Endothelial cell of umbilical vein (primary cell): Measurements from ENCODE around the gene SMTNL2. TPM values are rescaled to one million over a fixed set of nuclear protein-coding genes. Genes with fewer than 3 reads are reported as not detected.

ENCODE experiments used
- BruUV-seq: library from RNA; stranded (reverse); fragments of 400-500 nt; replicated peaks from 2 replicates; lab custom pipeline; 2021; lab: Mats Ljungman, UMichigan
- CTCF ChIA-PET: fragments of 300-600, 350-600 bp; sonication (Branson Sonifier 250); formaldehyde crosslinking; loops from one replicate; lab custom pipeline; 2021; ENCODE audit warnings: antibody characterized with exemption, inconsistent platforms; lab: Charles Lee
- POLR2A ChIA-PET: fragments of 300-600, 350-600 bp; sonication (Branson Sonifier 250); formaldehyde crosslinking; loops from one replicate; lab custom pipeline; 2021; ENCODE audit warnings: antibody characterized with exemption, inconsistent platforms; lab: Charles Lee
- DNase-seq: peaks from one replicate; pipeline ENCODE4 v3.0.0-alpha.2; 2011; ENCODE audit warnings: low read depth, low spot score
- FAIRE-seq: peaks from 2 replicates; lab custom pipeline; 2011; peaks lifted over from hg19 to GRCh38; lab: Jason Lieb, UNC
- H2AFZ ChIP-seq: 2 replicates; pipeline ENCODE4 v1.6.0; 2012; ENCODE audit warnings: low read depth, low read length, control low read depth, inconsistent platforms
- H3K27ac ChIP-seq: 2 replicates; pipeline ENCODE4 v1.5.1; 2011; ENCODE audit warnings: low read depth, mild to moderate bottlenecking, control low read depth, low read length, moderate library complexity; ENCODE audit not compliant: insufficient read depth
- H3K27me3 ChIP-seq, 2 experiments: 2 replicates each; pipeline versions ENCODE4 v1.6.0 to v1.6.1; 2011; ENCODE audit warnings: low read length in 2 of 2, mixed read lengths in 1 of 2; ENCODE audit not compliant: control insufficient read depth in 2 of 2, insufficient read depth in 2 of 2
- H3K36me3 ChIP-seq, 2 experiments: 2 replicates in 1 of 2; 3 replicates in 1 of 2; pipeline ENCODE4 v1.5.1; 2011; ENCODE audit warnings: low read length in 2 of 2, mild to moderate bottlenecking in 1 of 2, moderate library complexity in 1 of 2; ENCODE audit not compliant: control insufficient read depth in 2 of 2, insufficient read depth in 2 of 2; ENCODE audit errors: extremely low read depth in 1 of 2
- H3K4me1 ChIP-seq: 3 replicates; pipeline ENCODE4 v1.5.1; 2011; ENCODE audit warnings: mild to moderate bottlenecking, low read length; ENCODE audit not compliant: control insufficient read depth, insufficient read depth; ENCODE audit errors: extremely low read depth
- H3K4me2 ChIP-seq: 2 replicates; pipeline ENCODE4 v1.6.1; 2011; ENCODE audit warnings: low read length, control low read depth, mixed read lengths; ENCODE audit not compliant: insufficient read depth
- H3K4me3 ChIP-seq, 3 experiments: fragments of 200-600 bp in 1 of 3; sonication (generic), shearing (Covaris generic) in 1 of 3; replicated peaks in 1 of 3; 2 replicates each; pipeline ENCODE4 v1.5.1; 2011 to 2016; ENCODE audit warnings: control low read depth in 3 of 3, low read length in 3 of 3, mild to moderate bottlenecking in 2 of 3, inconsistent platforms in 1 of 3, low read depth in 1 of 3, moderate library complexity in 1 of 3; ENCODE audit not compliant: insufficient read depth in 1 of 3
- H3K79me2 ChIP-seq: 2 replicates; pipeline ENCODE4 v1.6.0; 2012; ENCODE audit warnings: low read length, inconsistent platforms; ENCODE audit not compliant: control insufficient read depth, insufficient read depth
- H3K9ac ChIP-seq: replicated peaks from 2 replicates; pipeline ENCODE3; 2011; ENCODE audit warnings: low read length, control low read depth; ENCODE audit not compliant: insufficient read depth; ENCODE audit errors: extremely low read depth
- H3K9me1 ChIP-seq: replicated peaks from 3 replicates; pipeline ENCODE4 v1.6.0; 2011; ENCODE audit warnings: mild to moderate bottlenecking, low read length; ENCODE audit not compliant: control insufficient read depth, insufficient read depth; ENCODE audit errors: extremely low read depth
- H3K9me3 ChIP-seq: replicated peaks from 2 replicates; pipeline ENCODE4 v1.5.1; 2012; ENCODE audit warnings: low read length, inconsistent platforms; ENCODE audit not compliant: control insufficient read depth, insufficient read depth
- H4K20me1 ChIP-seq: replicated peaks from 2 replicates; pipeline ENCODE3; 2011; ENCODE audit warnings: mild to moderate bottlenecking, low read length; ENCODE audit not compliant: control insufficient read depth, insufficient read depth; ENCODE audit errors: extremely low read depth
- EZH2 ChIP-seq: IDR thresholded peaks from 2 replicates; pipeline ENCODE4 v1.6.1; 2012; ENCODE audit warnings: borderline replicate concordance, low read depth, mild to moderate bottlenecking, moderate library complexity, low read length, inconsistent platforms; ENCODE audit not compliant: severe bottlenecking
- FOS ChIP-seq: IDR thresholded peaks from 2 replicates; pipeline ENCODE4 v1.6.1; 2011; ENCODE audit warnings: mild to moderate bottlenecking, low read length, moderate library complexity, borderline replicate concordance; ENCODE audit not compliant: insufficient read depth
- GATA2 ChIP-seq: IDR thresholded peaks from 2 replicates; pipeline ENCODE4 v1.7.0; 2011; ENCODE audit warnings: low read depth, mild to moderate bottlenecking, moderate library complexity, mixed read lengths, low read length; ENCODE audit not compliant: insufficient read length, insufficient read depth
- JUN ChIP-seq: IDR thresholded peaks from 2 replicates; pipeline ENCODE4 v1.6.1; 2011; ENCODE audit warnings: borderline replicate concordance, low read depth; ENCODE audit not compliant: insufficient read length, insufficient read depth
- MAX ChIP-seq: IDR thresholded peaks from 2 replicates; pipeline ENCODE4 v1.6.1; 2011; ENCODE audit not compliant: insufficient read depth, insufficient read length
- MYC ChIP-seq: IDR thresholded peaks from one replicate; pipeline ENCODE4 v1.6.1; 2011; ENCODE audit warnings: mild to moderate bottlenecking, low read depth, low read length
- POLR2A ChIP-seq: IDR thresholded peaks from 2 replicates; pipeline ENCODE4 v1.6.1; 2012; ENCODE audit warnings: low read depth, mild to moderate bottlenecking, control low read depth, low read length
- POLR2AphosphoS5 ChIP-seq: IDR thresholded peaks from 2 replicates; pipeline ENCODE4 v1.6.1; 2012; ENCODE audit warnings: low read depth, mild to moderate bottlenecking, control low read depth, low read length, moderate library complexity; ENCODE audit not compliant: insufficient read depth
- dilution Hi-C: fragments of 300-500 bp; cut with MboI; formaldehyde crosslinking; loops from one replicate; pipeline ENCODE4 v1.15.0; 2019; ENCODE audit warnings: low sequenced_read_pairs; ENCODE audit not compliant: extremely low pct_ligation_motif_present
- intact Hi-C: fragments of 100-400 bp; cut with micrococcal nuclease; formaldehyde crosslinking; loops from one replicate; pipeline ENCODE4 v1.10.0; 2022
- polyA plus RNA-seq, 4 experiments: library from polyadenylated mRNA; depleted of rRNA in 3 of 4; stranded (reverse) in 3 of 4; unstranded in 1 of 4; fragments of >200 nt; gene quantifications; 2 replicates each; pipeline versions ENCODE4 v1.2.1 to v1.2.3, GENCODE V29; 2011 to 2012; ENCODE audit warnings: missing spikeins in 1 of 4
- total RNA-seq: library from RNA; stranded (reverse); gene quantifications from 2 replicates; pipeline ENCODE4 v1.2.3, GENCODE V29; 2021
- TF ChIP-seq, protein P1 (sequence below), 2 donors: IDR thresholded peaks; 1 replicate in 1 of 2; 2 replicates in 1 of 2; pipeline ENCODE4 v1.5.1; 2011; ENCODE audit warnings: low read length in 2 of 2, mild to moderate bottlenecking in 2 of 2, moderate library complexity in 2 of 2, control low read depth in 1 of 2, inconsistent platforms in 1 of 2, low read depth in 1 of 2; ENCODE audit not compliant: insufficient read depth in 1 of 2; ENCODE audit errors: extremely low read depth in 1 of 2

Gene SMTNL2
- total and polyA plus RNA-seq, 2 donors (not counting 3 experiments of a cell fraction or from before 2014, with no cell fraction given): not detected

DNA sequence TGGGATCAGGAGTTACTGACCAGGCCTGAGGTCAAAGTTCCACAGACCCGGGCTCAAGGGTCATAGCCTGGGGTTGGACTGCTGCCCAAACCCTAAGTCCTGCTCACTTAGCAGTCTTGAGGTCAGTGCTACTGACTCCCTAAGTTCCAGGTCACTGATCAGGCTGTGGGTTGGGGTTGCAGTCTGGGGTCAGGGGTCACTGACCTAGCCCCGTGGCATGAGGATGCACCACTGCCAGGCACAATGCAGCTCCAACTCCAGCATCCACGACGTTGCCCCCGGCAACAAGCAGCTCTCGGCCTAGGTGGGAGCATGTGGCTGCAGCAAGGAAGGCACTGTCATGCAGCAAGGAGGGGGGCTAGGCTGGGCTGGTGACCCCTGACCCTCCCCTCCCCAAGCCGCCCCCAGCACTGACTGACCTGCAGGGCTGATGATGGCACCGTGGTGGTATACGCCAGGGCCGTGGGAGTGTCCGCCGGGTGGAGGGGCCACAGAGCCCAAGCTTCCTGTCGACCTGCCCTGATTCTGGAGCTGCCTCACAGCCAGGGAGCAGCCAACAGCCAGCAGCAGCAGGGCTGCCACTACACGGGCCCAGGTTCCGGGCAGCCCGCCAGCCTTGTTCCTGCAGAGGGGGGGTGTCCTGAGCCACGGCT is 25.1 kb upstream of the SMTNL2 start:
- Histone ChIP-seq H3K27me3 (peaks cover 0 to 1% of the 10 kb centered on the region in 2 experiments), H3K36me3 (no peaks in the 10 kb centered on the region), H3K27ac (no peak overlapping the region), H4K20me1 (no peaks in the 10 kb centered on the region), H3K4me2 (no peak overlapping the region), H3K9me3 (no peaks in the 10 kb centered on the region), H3K9me1 (no peaks in the 10 kb centered on the region), H3K9ac (no peak overlapping the region), H2AFZ (no peak overlapping the region), H3K4me3 (no peak overlapping the region), H3K4me1 (peaks cover 9% of the 10 kb centered on the region), H3K79me2 (peaks cover 9% of the 10 kb centered on the region)
- BruUV-seq: no TSS peak
- intact Hi-C loops (no loop called here), dilution Hi-C loops (no loop called here)
- FAIRE-seq: no peak
- DNase-seq: no peak
- TF ChIP-seq JUN (no peak), GATA2 (no peak), POLR2A (no peak), POLR2AphosphoS5 (no peak), FOS (no peak), EZH2 (no peak), MYC (no peak), MAX (no peak)
- TF ChIP-seq, protein P1, sequence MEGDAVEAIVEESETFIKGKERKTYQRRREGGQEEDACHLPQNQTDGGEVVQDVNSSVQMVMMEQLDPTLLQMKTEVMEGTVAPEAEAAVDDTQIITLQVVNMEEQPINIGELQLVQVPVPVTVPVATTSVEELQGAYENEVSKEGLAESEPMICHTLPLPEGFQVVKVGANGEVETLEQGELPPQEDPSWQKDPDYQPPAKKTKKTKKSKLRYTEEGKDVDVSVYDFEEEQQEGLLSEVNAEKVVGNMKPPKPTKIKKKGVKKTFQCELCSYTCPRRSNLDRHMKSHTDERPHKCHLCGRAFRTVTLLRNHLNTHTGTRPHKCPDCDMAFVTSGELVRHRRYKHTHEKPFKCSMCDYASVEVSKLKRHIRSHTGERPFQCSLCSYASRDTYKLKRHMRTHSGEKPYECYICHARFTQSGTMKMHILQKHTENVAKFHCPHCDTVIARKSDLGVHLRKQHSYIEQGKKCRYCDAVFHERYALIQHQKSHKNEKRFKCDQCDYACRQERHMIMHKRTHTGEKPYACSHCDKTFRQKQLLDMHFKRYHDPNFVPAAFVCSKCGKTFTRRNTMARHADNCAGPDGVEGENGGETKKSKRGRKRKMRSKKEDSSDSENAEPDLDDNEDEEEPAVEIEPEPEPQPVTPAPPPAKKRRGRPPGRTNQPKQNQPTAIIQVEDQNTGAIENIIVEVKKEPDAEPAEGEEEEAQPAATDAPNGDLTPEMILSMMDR (IDR thresholded peaks at IDR 0.05; ENCODE audit: extremely low read depth in 1 of 2, insufficient read depth in 1 of 2, low read depth in 1 of 2, low read length in 2 of 2): no peak
- CTCF ChIA-PET: no interaction called here
- POLR2A ChIA-PET: no interaction called here
